ENCODE results near the gene SATB2. TPM values are rescaled to one million over a fixed set of nuclear protein-coding genes. Genes with fewer than 3 reads are reported as not detected.
A peak's percentile ranks its signal among the peaks of the same experiment; 100 is the strongest.

Gene SATB2
- total RNA-seq, 4 donors from 2014 or later, result 62.0 to 104 (median 91.1) TPM

- Histone ChIP-seq H3K27me3 (no peaks in the 10 kb centered on the region), H3K4me1 (no peaks in the 10 kb centered on the region), H3K9me3 (no peaks in the 10 kb centered on the region), H3K36me3 (no peaks in the 10 kb centered on the region), H3K4me3 (no peak overlapping the region), H3K27ac (no peak overlapping the region)
- no peak for DNase-seq
- no peak for TF ChIP-seq POLR2A (IDR thresholded peaks at IDR 0.05)
- TF ChIP-seq, protein P1, sequence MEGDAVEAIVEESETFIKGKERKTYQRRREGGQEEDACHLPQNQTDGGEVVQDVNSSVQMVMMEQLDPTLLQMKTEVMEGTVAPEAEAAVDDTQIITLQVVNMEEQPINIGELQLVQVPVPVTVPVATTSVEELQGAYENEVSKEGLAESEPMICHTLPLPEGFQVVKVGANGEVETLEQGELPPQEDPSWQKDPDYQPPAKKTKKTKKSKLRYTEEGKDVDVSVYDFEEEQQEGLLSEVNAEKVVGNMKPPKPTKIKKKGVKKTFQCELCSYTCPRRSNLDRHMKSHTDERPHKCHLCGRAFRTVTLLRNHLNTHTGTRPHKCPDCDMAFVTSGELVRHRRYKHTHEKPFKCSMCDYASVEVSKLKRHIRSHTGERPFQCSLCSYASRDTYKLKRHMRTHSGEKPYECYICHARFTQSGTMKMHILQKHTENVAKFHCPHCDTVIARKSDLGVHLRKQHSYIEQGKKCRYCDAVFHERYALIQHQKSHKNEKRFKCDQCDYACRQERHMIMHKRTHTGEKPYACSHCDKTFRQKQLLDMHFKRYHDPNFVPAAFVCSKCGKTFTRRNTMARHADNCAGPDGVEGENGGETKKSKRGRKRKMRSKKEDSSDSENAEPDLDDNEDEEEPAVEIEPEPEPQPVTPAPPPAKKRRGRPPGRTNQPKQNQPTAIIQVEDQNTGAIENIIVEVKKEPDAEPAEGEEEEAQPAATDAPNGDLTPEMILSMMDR (IDR thresholded peaks at IDR 0.05), result no peak
These were observed 19.6 kb upstream of the SATB2 start for GRCh38 chr2:199477277-199477834.

GRCh38 chr2:199471443-199472057 is 13.8 kb upstream of the SATB2 start:
- Histone ChIP-seq H3K9me3 (no peaks in the 10 kb centered on the region), H3K36me3 (no peaks in the 10 kb centered on the region), H3K4me3 (peak overlapping the region in 2 of 4 donors; percentile 34 to 35), H3K27ac (no peak overlapping the region), H3K27me3 (peaks cover 0 to 4% of the 10 kb centered on the region in 2 donors), H3K4me1 (peaks cover 0 to 9% (median 0%) of the 10 kb centered on the region in 4 donors)
- no peak for TF ChIP-seq POLR2A (IDR thresholded peaks at IDR 0.05)
- TF ChIP-seq, protein P1 (IDR thresholded peaks at IDR 0.05), result peak in 4 of 6 experiments; percentile 55 to 83 (median 76)
- DNase-seq, result peak in 2 of 3 donors; percentile 81 to 89

DNA sequence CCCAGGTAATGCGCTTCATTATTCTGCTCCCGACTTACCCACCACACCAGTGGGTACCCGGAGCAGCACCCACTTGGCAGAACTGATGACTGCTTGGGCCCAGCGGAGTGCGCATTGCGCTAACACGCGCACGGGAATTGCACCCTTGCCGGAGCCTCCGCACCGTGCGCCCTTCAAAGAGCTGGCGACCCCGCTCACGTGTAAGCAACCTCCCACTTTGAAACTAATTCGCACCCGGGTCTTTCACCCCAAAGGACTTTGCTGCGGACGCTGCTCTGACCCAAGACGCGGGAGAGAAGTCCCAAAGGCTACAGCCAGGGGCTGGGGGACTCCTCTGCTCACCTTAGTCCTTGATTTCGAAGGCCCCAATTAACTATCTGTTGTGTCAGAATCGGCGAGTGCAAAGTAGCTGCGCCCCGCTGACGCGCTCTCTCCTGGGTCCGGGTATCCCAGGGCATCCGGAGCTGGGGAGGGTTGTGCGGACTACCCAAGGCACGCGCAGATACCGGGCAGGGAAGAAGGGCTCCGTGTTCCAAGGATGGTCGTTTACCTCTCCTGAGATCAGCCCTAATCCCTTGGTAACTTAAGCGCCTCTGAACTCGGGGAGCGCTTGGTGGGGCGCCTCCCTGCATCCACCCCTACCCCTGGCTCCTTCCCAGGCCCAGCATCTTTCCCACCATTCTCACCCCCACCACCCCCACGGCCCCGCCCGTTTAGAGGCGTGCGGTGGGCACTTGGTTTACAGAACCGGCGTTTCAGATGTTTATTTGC is 13.1 kb upstream of the SATB2 start:
- Histone ChIP-seq H3K36me3 (no peaks in the 10 kb centered on the region), H3K27ac (no peak overlapping the region), H3K9me3 (no peaks in the 10 kb centered on the region), H3K27me3 (peaks cover 0 to 11% of the 10 kb centered on the region in 2 donors), H3K4me3 (peak overlapping the region in 2 of 4 donors; percentile 34 to 35), H3K4me1 (peaks cover 0 to 9% (median 0%) of the 10 kb centered on the region in 4 donors)
- no peak for DNase-seq
- TF ChIP-seq, protein P1 (IDR thresholded peaks at IDR 0.05), result no peak
- no peak for TF ChIP-seq POLR2A (IDR thresholded peaks at IDR 0.05)

GRCh38 chr2:199470361-199470671 is 12.6 kb upstream of the SATB2 start:
- no peak overlapping the region for H3K4me3 ChIP-seq
- H3K27me3 ChIP-seq, result peaks cover 0 to 11% of the 10 kb centered on the region in 2 donors
- DNase-seq, result no peak
- H3K4me1 ChIP-seq, result peaks cover 0 to 9% (median 0%) of the 10 kb centered on the region in 4 donors
- no peak overlapping the region for H3K27ac ChIP-seq
- no peaks in the 10 kb centered on the region for H3K9me3 ChIP-seq
- no peaks in the 10 kb centered on the region for H3K36me3 ChIP-seq
- TF ChIP-seq, protein P1 (IDR thresholded peaks at IDR 0.05), result no peak
- no peak for TF ChIP-seq POLR2A (IDR thresholded peaks at IDR 0.05)

DNA sequence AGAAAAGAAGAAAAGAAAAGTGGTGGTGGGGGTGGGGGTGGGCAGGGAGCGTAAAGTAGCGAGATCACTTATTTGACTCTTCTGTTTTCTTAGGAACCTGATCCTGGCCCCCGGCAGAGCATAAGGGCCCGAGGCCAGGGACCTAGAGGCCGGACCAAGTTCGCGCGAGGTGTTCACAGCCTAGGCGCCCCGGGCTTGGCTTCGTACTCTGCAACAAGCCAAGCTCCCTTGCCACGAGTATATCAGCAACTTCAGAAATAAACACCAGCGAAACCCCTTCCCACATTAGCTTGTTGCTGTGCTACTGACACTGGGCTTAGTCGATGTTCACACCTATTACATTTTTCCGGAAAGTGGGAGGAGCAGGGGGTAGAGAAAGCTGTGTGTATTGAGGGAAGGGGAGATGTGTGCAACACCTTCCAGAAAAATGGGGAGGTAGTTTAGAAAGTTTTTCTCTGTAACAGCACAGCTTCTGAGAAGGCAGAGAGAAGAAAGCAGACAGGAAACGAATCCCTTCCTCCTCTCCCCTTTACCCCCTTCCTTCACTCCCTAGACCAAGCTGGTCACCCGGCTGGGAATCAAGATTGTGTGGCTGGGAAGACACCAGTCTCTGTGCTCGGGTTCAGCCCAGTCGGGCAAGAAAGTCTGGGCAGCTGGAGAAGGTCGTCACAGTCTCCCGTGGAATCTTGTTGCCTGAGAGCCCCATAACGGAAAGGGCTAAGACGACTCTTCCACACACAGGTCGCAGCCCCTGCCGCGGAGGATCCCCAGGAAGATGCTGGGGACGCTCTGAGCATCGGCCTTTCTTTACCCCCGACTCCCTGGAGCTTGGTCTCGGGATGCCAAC is 12.0 kb upstream of the SATB2 start:
- TF ChIP-seq, protein P1 (IDR thresholded peaks at IDR 0.05), result no peak
- no peak for TF ChIP-seq POLR2A (IDR thresholded peaks at IDR 0.05)
- peaks cover 0 to 11% (median 0%) of the 10 kb centered on the region in 4 donors for H3K4me1 ChIP-seq
- no peaks in the 10 kb centered on the region for H3K36me3 ChIP-seq
- DNase-seq, result no peak
- no peak overlapping the region for H3K4me3 ChIP-seq
- no peaks in the 10 kb centered on the region for H3K9me3 ChIP-seq
- no peak overlapping the region for H3K27ac ChIP-seq
- H3K27me3 ChIP-seq, result peaks cover 0 to 11% of the 10 kb centered on the region in 2 donors
